GM18520 (cell line): Measurements from ENCODE around the gene SSH2.
A peak's percentile ranks its signal among the peaks of the same experiment; 100 is the strongest.

Source experiments
- ATAC-seq: cut with Tn5 transposase; IDR thresholded peaks from one replicate; pipeline ENCODE4 v1.9.1; 2021; ENCODE audit not compliant: unreplicated experiment

Gene SSH2

DNA sequence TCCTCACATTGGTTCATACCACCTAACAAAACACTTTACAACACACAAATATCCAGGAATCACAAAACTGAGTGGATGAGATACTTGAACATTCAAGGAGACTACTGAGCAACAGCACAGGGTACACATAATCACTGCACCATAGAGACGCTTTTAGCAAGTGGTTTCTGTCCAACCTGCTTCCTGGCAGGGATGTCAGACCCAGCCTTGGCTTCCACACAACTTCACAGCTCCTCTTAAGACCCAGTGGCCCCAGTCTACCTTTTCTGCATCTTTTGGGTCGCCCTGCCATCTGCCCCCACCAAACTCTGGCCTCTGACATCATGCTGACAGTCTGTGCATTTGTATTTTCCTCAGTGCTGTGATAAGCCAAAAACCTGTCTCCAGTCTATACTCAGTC is 301.4 kb downstream of the SSH2 start:
- ATAC-seq = no peak

DNA sequence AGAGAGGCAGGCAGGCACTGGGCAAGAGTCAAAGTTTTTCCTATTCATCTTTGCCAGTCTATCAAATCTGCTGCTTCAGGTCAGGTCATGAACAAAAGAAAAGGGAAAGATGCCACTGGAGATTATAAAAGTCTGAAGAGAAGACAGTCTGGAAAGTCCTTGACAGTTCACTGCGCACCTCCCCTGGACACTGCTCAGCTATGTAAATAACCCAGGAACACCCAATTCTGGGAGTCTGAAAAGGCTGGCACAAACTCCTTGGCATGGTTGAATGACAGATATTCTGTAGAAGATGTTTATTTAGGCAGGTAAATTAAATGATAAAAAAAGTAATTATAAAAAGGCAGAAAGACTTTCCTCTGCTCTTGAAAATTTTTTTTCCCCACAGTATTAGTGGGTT is 302.1 kb downstream of the SSH2 start:
- ATAC-seq = no peak

DNA sequence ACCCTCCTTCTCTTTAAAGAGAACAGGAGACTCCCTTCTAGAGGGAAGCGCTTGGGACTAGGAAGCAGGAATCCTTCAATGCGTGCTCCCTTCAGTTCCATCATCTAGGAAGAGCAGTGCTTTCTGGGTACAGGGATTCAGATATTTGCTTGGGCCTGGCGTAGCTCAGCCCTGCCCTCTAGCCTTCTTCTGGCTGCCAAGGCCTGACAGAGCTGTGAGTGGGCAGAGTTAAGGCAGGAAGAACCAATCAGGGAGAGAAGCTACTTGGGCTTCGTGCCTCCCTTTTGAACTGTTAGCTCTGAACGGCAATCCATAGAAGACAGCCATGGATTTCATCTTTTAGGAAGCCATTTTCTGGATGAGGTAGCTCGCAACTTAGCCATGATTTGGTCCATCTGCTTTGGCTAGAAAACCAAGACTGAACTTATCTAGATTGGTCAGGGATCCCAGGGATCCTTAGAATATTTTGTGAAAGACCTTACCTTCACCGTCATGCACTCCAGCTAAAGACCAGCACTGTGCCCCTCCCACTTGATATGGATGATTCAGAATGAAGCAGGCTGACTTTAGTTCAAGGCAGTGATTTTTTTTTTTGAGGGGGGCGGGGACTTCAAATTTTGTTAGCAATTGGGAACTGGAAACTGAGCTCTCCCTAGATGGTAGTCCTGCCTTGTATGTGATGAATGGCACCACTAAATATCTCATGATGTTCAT is 304.8 kb downstream of the SSH2 start:
- no peak for ATAC-seq

GRCh38 chr17:29624586-29624985 is 305.4 kb downstream of the SSH2 start:
- no peak for ATAC-seq

GRCh38 chr17:29623283-29623647 is 306.8 kb downstream of the SSH2 start:
- ATAC-seq = no peak

- ATAC-seq = no peak
Observed at GRCh38 chr17:29622337-29623282, 307.4 kb downstream of the SSH2 start, which contains the start of gene CORO6. Gene CORO6, minus strand, starts transcription at chr17:29622912. Its CDS starts 1,491 bp downstream, at chr17:29621421.

DNA sequence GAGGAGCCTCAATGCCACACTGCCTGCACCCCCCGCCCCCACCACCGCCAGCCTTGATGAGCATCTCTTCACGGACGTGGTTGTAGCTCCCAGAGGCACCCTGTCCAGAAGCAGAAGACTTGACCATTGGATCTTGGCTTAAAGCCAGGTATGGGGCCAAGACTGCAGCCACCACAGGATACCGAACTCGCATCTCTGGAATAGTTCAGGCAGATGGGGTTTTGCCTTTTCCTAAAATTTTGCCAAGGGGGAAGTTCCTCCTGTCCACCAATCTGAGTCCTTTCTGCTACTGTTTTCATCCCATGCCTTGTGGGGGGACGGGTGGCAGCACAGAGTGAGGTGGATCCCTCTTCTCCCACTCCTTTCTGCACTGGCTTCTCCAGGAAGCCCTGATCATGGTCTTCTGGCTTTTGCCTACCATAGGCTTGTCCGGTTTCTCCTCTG is 308.3 kb downstream of the SSH2 start:
- ATAC-seq = no peak

- ATAC-seq = no peak
Observed at GRCh38 chr17:29620779-29621500, 309.1 kb downstream of the SSH2 start.

GRCh38 chr17:29620271-29620670 is 309.8 kb downstream of the SSH2 start:
- no peak for ATAC-seq

GRCh38 chr17:29619251-29619650 is 310.8 kb downstream of the SSH2 start:
- ATAC-seq = no peak

- no peak for ATAC-seq
Observed at GRCh38 chr17:29618272-29619065, 311.6 kb downstream of the SSH2 start.

DNA sequence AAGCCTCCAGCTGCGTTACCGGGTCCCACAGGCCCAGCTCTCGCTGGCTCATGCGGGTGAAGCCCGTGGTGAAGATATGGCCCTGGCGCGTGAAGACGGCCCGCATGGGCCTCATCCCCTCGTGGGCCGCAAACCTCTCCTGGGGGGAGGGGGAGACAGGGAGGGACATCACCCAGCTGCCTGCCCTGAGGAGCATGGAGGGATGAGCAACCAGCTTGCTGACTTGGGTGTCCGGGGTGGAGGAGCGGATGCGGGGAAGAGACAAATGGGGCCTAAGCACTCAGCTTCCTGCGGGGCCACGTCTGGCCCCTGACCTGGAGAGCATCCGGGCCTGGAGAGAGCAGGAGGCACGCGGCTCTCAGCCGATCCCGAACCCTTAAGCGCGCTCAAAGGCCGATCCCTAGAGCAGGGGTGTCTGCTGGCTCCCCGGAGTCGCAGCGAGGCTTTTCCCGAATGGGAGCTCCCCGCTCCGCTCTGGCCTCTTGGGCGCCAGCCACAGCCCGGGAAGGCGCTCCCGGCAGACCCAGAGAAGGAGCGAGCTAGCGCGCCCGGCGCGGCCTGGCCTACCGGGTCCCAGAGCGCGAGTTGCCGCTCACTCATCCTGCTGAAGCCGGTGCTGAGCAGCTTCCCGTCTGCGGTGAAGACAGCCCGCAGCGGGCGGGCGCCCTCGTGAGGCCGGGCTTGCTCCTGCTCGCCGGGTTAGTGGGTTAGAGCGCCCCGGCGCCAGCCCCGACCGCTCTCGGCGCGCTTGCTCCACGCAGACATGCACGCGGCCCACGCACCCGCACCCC is 312.4 kb downstream of the SSH2 start:
- ATAC-seq = no peak

GRCh38 chr17:29617125-29617480 is 312.9 kb downstream of the SSH2 start:
- ATAC-seq = peak; percentile 36

GRCh38 chr17:29616300-29617048 is 313.6 kb downstream of the SSH2 start:
- no peak for ATAC-seq

GRCh38 chr17:29615492-29616299 is 314.3 kb downstream of the SSH2 start:
- ATAC-seq = peak; percentile 53

GRCh38 chr17:29615048-29615385 is 315.0 kb downstream of the SSH2 start:
- ATAC-seq = no peak

- no peak for ATAC-seq
Observed at GRCh38 chr17:29614349-29615047, 315.5 kb downstream of the SSH2 start.

- no peak for ATAC-seq
Observed at GRCh38 chr17:29613856-29614255, 316.2 kb downstream of the SSH2 start.
